Keratinocyte (primary cell): ENCODE measurements around the gene ALLC.

ENCODE experiments used
- CTCF ChIP-seq, 3 experiments: IDR thresholded peaks in 1 of 3; conservative IDR thresholded peaks in 1 of 3; optimal IDR thresholded peaks in 1 of 3; 2 replicates in 2 of 3; 3 replicates in 1 of 3; pipeline versions ENCODE3 to v1.5.1; 2011; ENCODE audit warnings: low read length in 3 of 3, mild to moderate bottlenecking in 3 of 3, moderate library complexity in 2 of 3, control low read depth in 1 of 3, inconsistent platforms in 1 of 3; ENCODE audit not compliant: insufficient read depth in 2 of 3; ENCODE audit errors: extremely low read depth in 1 of 3
- EZH2 ChIP-seq: IDR thresholded peaks from one replicate; pipeline ENCODE4 v1.6.1; 2012; ENCODE audit warnings: inconsistent platforms, mild to moderate bottlenecking, low read length, moderate library complexity

GRCh38 chr2:3625186-3625585 lies 32.8 kb upstream of the ALLC start:
- TF ChIP-seq EZH2 (no peak), CTCF (optimal IDR thresholded peaks at IDR 0.05 in 1 of 3, IDR thresholded peaks at IDR 0.05 in 1 of 3, conservative IDR thresholded peaks at IDR 0.05 in 1 of 3; ENCODE audit: extremely low read depth in 1 of 3, insufficient read depth in 2 of 3, low read length in 3 of 3) (no peak)
